Daoy (cell line): ENCODE data around the gene APOC3. TPM values are rescaled to one million over a fixed set of nuclear protein-coding genes. Genes with fewer than 3 reads are reported as not detected.
A peak's percentile ranks its signal among the peaks of the same experiment; 100 is the strongest.

Experiments
- DNase-seq: peaks from one replicate; pipeline ENCODE4 v3.0.0-alpha.2; 2015; ENCODE audit warnings: low read depth
- total RNA-seq: library from RNA; depleted of rRNA; stranded (reverse); fragments of >200 nt; shearing (Covaris generic); gene quantifications from 2 replicates; pipeline ENCODE4 v1.2.3, GENCODE V29; 2014

Gene APOC3
- total RNA-seq, 1 experiment from 2014 or later, result not detected

DNA sequence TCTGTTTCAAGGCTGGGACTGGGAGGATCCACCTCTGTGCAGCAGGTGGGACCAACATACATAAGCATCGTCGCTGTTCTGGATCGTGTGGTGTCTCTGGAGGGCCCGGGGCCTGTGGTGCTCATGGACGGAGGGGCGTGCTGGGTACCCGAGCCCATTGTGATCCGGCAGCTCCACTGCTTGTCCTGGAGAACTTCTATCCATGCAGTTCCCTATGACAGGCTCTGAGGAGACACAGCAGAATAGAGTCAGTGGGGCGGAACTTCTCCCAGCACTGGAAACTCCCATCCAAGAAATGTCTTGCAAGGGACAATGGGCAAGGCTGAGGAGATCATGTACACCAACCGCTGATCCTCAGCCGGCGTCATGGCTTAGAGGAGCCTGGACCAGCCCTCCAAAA, 19.4 kb downstream of the APOC3 start:
- DNase-seq, result no peak

DNA sequence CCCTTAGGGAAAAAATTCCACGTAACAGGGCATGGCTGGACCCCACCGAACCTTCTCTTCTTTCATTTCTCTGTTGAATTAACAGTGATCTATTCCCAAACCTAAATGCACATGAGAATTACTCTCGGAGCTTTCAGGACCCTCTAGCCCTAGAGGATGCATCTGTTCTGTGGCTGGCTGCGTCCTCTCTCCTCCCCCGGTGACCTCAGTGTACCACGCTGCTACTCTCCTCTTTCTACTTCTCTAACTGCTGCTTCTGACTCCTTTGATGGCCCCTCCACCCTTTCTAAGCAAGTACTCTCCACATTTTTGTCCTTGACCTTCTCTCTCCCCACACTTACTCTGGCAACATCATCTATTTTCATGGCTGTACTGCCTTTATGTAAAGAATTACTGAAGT, 19.8 kb downstream of the APOC3 start:
- DNase-seq, result no peak

DNA sequence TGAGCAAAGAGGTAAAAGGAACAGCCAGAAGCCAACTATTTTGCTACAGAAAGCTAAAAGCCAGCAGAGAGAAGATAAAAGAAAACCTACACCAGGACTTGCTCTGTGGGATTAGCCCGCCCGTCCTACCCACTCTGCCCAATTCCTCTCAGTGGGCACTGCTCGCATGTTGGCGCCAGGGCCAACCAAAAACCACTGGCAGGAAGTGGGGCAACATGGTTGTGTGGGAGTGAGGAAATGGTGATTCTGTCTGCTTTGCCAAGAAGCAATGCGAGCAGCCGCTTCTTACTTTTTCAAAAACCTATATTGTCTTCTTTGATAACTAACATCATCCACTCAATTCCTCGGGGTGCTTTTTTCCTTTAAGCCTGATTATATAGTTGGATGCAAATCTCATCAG, 21.9 kb downstream of the APOC3 start:
- peak; percentile 59 for DNase-seq

DNA sequence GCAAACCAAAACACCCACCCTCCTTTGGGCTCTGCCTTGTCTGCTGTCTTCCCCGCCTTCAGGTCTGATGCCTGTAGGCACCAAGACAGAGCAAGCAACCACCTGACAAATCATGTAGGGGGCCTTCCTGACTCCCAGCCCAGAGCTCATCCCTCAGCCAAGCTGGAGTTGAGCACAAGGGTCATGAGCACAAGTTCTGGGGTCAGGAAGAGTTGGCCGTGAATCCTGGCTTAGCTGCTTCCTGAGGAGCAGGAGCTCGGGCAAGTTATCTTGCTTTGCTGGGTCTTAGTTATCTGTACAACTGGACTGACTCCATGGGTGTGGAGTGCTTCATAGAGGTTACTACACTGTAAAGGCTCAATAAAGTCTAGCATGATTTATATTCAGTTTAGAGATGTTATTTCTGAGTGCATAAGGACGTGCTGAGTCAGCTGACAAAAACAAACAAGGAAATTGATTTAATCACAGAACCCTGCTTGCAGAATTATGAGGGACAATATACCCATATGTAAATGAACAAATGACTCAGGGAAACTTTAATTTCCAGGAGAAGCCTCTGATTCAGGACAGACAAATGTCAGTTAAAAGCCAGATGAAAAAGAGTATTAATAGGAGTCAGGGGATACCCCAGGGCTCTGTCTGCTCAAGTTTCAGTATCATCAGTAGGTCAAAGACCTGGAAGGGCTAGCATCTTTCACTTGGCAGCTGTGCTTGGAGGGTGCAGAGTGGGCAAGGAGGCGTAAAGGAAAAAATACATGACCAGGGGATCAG, 22.7 kb downstream of the APOC3 start:
- DNase-seq, result peak; percentile 23

DNA sequence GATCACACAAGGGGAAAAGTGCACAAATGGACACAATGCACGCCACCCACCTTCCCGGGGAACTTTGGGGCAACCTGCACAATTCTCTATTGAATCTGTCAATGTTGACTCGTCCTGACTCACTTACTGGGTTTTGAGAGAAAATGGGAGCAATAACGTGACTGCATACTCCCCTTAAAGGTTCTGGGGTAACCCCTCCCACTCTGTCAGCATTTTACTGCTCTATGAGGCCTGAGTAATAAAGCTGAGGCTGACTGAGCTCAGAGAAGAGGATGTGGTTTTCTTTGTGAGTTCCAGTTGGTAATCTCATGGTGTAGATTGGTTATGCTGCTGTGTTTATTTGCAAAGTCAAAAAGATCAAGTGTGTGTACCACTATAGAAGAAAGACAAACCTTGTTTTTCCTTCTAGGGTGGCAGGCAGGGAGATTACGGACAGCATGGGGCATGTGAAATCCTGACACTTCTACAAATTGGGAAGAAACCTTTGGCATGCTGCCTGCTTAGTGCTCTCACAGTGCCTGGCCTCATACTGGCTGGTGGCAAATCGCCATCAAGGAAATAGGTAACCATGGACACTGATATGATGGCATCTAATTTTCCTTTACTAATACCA, 23.9 kb downstream of the APOC3 start:
- peak; percentile 93 for DNase-seq

DNA sequence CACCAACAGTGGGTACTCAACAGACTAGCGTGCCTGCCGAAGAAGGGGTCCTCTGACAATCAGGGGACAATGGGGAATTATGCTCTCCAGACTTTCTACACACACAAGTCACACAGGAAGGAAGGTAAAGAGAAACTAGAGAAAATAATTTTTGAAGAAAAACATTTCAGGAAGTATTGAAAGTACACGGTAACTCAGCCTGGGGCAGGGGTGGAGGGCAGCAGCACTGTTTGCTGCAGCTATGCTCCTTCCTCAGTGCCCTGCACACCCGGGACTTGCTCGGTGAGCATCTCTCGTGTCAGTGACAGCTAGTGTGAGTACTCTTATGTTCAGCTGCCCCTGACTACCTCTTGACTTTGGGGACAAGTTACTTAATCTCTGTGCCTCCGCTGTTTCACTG, 25.7 kb downstream of the APOC3 start:
- no peak for DNase-seq

DNA sequence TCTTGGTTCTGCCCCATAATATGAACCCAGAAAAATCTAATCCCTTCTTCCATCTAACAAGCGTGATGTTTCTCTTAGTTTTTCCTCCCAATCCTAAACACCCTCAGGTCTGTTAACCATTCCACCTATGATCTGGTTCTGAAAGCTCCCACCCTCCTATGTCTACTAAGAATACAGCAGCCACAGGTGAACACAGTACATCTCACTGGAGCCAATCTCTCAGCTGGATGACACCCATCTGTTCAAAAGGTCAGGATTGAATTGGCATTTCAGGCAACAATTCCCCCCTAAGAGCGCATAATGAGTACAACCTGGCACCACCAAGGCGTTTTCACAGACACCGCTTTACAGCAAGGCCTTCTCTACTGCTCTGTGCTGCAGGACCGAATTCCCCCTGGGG, 26.7 kb downstream of the APOC3 start:
- DNase-seq, result no peak

DNA sequence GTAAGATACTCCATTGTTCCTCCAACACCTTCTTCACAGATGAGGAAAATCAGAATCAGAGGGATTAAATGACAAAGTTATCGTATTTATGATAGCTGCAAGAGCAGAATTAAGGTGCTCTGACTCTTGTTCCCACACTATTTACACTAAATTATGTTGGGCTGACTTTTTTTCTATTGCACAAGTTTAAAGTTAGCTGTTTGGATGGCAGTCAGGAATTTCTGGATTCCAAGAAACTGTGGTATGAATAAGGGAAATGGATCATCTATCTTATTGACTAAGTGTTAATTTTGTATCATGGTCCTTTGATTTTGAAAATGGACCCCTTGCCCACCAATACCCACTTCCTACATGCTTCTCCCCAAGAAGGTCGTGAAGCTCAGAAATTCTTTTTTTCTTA, 27.6 kb downstream of the APOC3 start:
- no peak for DNase-seq

DNA sequence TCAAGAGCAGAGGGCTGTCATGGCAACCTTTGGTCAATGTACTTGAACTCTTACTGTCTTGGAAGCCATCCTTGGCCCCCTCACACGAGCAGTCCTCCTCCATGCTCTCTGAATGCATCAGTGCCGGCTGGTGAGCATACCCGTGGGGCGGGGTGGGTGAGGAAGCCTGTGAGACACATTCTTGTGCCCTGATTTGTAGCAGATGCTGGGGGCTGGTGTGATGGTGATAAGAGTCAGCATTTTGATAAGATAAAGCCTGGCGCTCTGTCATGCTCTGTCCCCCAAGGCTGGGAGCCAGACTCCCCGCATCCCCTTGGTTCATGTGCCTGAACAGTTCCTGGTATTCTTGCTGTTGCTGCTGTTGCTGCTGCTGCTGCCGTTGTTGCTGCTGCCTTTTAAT, 28.2 kb downstream of the APOC3 start:
- no peak for DNase-seq

DNA sequence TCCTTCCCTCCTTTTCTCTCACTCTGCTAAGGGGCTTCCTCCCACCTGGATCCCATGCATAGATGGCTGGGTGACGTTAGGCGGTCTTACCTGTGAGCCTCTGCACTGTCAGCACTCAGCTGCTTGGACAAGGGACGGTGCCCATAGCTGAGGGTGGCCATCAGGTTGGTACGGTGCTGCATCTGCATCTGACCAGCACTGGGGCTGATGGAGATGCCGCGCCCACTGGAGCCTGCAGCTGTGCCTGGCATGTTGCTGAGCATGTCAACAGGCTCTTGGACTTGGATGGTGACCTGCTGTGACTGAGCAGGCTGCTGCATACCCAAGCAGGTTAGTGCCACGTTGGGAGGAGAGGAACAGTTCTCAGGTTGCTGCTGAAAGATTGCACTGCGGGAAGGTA, 29.5 kb downstream of the APOC3 start:
- DNase-seq, result no peak

DNA sequence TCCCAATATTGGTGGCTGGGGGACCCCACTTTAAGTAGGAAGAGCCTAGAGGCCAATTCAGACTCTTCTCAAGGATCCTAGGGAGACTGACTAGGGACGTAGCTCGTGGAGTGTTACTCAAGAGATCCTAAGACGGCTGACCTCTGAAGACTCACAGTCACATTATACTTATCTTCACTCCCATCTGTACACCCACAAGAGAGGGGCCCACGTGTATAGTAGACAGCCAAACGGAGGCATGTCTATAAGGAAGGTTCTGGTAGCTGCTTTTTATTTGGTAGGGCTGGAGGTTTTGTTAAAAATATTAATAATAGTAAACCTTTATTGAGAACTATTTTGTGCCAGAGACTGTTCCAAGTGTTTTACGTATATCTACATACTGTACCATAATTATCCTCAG, 30.6 kb downstream of the APOC3 start:
- no peak for DNase-seq

DNA sequence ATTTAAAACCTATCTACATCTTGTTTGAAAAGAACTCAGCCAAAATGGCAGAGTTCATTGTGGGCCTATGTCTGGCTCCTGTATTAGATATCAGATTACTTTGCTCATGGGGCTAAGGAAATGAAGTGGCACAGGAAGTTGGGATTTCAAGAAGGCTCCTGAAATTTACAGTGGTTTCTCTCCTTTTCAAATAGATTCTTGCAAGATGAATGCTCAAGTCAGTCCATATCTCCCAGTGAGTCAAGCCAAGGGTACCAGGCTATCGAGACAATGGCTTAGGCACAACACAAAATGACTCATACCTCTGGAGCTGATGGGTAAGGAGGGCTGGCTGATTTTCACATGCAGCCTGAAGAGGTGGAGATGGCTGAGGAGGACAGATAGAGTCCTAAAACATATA, 31.8 kb downstream of the APOC3 start:
- peak; percentile 85 for DNase-seq

DNA sequence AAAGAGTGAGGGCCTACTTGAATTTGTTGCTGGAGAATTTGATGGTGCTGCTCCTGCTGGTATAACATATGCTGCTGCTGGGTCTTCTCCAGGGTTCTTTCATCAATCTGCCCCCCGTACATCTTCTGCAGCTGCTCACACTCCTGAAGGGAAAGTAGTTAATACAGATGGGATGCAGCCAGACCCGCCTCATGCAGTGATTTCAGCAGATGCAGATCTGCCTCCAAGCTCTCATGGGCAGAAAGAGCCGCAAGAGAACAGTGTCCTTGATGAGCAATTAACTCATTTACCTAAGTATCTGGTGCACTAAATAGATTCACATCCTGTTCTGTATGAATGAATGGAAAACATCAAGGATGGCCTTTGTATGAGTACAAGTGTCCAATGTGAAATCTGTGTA, 32.5 kb downstream of the APOC3 start:
- DNase-seq, result no peak

DNA sequence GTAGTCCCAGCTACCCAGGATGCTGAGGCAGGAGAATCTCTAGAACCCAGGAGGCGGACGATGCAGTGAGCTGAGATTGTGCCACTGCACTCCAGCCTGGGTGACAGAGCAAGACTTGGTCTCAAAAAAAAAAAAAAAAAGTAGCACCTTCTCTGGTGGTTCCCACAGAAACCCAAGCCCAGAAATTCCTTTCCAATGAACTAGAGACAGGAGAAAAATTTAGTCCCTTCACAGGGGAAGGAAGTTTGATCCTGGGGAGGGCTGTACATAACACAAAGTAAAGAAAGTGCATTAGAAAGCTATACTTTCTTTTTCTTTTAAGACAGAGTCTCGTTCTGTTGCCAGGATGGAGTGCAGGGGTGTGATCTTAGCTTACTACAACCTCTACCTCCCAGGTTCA, 33.2 kb downstream of the APOC3 start:
- DNase-seq, result no peak

DNA sequence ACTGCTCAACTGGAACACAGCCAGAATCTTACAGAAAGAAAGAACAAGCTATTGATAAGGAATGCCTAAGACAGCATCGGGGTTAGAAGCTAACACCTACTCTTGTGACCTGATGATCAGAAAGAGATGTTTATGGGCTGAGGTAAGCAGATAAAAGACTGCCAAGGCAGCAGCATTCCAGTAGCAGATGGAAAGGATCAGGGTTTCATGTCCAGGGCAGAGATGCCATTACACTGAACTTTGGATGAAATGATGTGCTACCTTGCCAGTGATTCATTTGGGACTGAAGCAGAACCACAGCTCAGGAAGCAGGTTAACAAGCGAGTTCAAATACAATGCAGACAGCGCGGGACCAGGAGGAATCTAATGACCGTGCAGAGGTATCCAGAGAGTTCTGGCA, 34.8 kb downstream of the APOC3 start:
- no peak for DNase-seq

DNA sequence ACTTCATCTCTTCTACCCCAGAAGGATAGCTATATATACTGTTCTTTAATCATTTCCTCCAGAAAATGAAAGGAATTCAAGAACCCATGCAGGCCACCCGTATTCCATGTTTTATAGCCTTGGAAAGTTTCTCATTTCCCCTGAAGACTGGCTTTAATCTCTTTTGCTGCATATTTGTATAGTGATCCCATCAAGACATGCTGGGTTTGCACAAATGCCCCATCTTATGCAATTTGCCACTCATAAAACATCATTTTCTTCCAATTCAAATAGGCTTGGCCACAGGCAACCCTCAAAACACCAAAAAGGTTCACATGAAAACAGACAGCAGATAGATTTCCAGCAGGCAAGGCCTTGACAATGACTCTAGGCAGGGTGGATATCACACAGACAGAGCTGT, 36.0 kb downstream of the APOC3 start:
- no peak for DNase-seq

DNA sequence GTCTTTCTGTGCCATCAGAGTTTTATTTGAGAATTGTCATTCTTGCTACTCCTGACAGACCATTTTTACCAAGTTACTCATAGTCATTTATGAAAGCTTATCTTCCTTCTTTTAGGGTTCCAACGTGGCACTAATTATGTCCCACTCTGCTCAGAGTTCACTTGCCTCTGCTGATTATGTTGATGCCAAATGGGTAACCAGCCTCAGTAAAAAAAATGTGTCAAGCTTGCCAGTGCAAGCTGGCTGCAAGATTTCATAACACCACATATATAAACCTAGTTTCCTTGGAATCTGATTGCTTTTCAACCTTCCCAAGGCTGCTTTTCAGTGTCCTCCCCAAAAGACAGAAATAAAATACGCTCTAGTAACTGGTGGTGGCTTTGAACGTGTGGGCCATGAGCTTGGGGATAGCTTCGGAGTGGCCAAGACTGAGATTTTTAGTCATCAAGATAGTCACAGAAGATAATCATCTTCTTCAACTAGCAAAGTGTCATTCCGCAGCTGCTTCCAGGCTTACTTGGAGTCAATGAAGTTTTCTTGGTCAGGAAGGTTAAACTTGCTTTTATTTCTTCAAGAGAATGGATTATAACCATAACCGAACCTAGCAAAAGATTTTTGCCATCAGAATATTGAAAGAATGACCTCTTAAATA, 37.2 kb downstream of the APOC3 start:
- DNase-seq, result no peak

DNA sequence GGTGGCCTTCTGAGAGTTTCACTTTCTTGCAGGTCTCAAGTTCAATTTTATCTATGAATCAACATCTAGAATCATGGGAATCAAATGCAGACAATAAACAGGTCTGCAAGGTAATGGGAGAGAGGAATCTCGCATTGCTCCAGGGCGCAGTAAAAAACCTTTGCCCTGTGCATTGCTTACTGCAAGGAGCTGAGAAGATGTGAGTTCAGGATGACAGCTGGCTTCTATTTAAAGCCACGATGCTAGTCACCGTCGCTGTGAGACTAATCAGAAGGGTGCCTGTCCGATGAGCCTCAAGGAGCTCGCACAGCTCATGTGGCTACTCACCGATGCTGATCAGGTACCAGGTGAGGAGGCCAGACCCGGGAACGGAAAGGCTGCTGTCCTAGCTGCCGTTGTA, 37.9 kb downstream of the APOC3 start:
- no peak for DNase-seq

DNA sequence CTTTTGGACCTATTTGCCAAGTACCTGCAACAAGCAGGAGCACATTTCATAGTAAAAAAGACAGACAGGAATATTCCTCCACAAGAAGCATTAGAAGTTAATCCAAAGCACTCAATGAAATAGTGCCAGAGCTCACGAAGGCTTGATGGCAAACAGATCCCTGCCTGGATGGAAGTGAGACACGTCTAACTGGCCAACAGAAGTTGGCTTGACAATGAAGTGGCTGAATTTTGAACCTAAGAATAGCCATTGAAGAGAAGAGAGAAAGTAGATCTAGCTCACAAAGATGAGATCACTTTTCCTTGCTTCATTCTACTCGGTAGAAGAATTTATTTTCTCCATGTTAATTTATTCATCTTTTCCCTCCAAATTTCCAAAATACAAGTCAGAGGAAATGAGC, 38.4 kb downstream of the APOC3 start:
- no peak for DNase-seq

DNA sequence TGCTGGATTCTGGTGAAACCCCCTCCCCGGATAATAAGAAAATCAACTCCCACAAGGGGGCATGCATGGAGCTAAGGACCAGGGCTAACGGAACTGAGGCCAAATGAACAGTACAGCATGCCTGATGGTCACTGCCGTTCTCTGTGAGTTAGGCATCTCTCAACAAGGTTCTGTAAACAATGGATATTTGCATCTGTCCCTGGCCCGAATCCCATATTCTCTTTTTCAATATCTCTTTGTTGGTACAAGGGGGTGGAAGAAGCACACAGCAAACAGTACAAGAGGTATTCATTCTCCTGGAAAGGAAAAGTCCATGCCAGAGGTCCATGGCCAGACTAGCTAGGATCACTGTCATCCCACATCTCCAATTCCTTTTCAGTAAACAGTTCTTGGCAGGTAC, 39.9 kb downstream of the APOC3 start:
- no peak for DNase-seq

DNA sequence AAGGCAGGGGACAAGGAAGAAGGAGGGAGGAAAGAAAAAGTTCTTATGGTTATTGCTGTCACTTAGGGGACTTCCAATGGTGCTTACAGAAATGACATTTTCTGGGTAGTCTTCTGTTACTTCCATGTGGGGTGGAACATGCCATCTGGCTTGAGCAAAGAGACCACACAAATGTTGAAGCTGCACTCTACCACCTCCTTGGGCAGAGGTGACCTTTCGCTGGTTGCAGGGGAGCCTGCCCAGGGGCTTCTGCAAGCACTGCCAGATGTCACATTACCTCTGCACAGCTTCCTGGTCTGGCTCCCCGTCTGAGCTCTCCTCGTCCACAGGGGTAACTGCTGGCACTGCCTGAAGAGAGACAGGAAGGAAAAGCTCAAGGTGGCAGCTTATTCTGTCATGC, 40.3 kb downstream of the APOC3 start:
- no peak for DNase-seq

DNA sequence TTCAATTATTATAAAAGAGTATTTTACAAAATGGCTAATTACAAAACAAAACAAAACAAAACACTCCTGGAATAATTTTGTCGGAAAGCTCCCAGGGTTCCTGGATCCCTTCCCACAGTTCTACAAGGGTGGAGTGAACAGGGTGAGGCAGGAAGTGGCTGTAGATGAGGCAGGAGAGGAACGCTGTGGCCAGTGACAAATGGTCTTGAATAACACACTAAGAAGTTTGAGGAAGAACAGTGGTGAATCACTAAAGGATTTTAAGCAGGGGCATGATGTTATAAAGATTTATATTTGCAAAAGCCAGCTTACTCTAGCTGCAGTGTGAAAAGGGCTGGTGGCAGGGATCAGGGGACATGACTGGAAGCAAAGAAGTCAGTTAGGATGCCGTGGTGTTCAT, 41.5 kb downstream of the APOC3 start:
- peak; percentile 86 for DNase-seq

DNA sequence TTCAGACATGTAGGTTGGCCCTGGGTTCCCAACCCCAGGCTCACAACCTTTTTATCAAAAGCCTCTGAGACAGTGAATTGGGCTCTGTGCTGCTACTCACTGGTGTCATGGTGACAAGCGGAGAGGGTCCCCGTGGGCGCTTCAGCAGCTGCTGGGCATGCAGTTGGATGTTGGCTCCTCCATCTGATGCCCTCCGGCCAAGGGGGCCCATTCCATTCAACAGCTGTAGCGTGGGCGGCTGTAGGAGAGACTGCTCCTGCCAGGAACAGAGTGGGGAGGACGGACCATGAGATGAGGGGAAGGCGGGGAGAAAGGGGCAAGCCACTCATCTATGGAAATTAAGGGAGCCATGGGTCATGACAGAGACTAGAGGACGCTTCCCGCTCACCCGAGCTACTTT, 43.7 kb downstream of the APOC3 start:
- DNase-seq, result no peak
